GM13977 (cell line): ENCODE data around the gene SYT17.

Experiments
- DNase-seq: peaks from one replicate; pipeline ENCODE4 v3.0.0; 2012; ENCODE audit warnings: low spot score
- CTCF ChIP-seq: IDR thresholded peaks from 2 replicates; pipeline ENCODE4 v1.5.1; 2012; ENCODE audit warnings: mild to moderate bottlenecking, control low read depth; ENCODE audit not compliant: insufficient read depth; ENCODE audit errors: extremely low read depth, missing control alignments
- in situ Hi-C: fragments of 300-500 bp; cut with MboI; formaldehyde crosslinking; loops from one replicate; pipeline ENCODE4 v1.12.0; 2022; ENCODE audit warnings: low sequenced_read_pairs, low pct_unique_long_range_greater_than_20kb, mixed read lengths, inconsistent platforms; ENCODE audit not compliant: unreplicated experiment

The SYT17 gene

GRCh38 chr16:19284207-19284606 is 116.2 kb downstream of the SYT17 start:
- in situ Hi-C loops, result no loop called here
- no peak for DNase-seq

GRCh38 chr16:19285431-19285830 is 117.4 kb downstream of the SYT17 start, which contains the start of gene CLEC19A:
Gene CLEC19A, plus strand, starts transcription at chr16:19285731. Its CDS starts 121 bp downstream, at chr16:19285852.
- DNase-seq, result no peak
- in situ Hi-C loops, result no loop called here
- no peak for TF ChIP-seq CTCF

More at GRCh38 chr16:19284207-19284606, 116.2 kb downstream of the SYT17 start:
- no peak for TF ChIP-seq CTCF

GRCh38 chr16:19286827-19287226 is 118.8 kb downstream of the SYT17 start:
- no peak for TF ChIP-seq CTCF
- in situ Hi-C loops, result no loop called here
- no peak for DNase-seq

GRCh38 chr16:19287241-19287640 is 119.2 kb downstream of the SYT17 start:
- in situ Hi-C loops, result no loop called here
- no peak for TF ChIP-seq CTCF
- DNase-seq, result no peak

- in situ Hi-C loops, result no loop called here
- no peak for DNase-seq
- TF ChIP-seq CTCF, result no peak
Observed at GRCh38 chr16:19288872-19289799, 121.1 kb downstream of the SYT17 start.

- no peak for DNase-seq
- in situ Hi-C loops, result no loop called here
- no peak for TF ChIP-seq CTCF
Observed at GRCh38 chr16:19289811-19290485, 121.9 kb downstream of the SYT17 start.
